Lower leg skin (tissue), 4 donors: ENCODE data around the gene DDI1. TPM values are rescaled to one million over a fixed set of nuclear protein-coding genes. Genes with fewer than 3 reads are reported as not detected.

Experiments used
- DNase-seq, 2 donors: peaks; one replicate each; pipeline ENCODE4 v3.0.0-alpha.2; 2019; ENCODE audit warnings: low spot score in 2 of 2
- H3K4me3 ChIP-seq: fragments of 200-600 bp; sonication (generic); 2 replicates; pipeline ENCODE4 v1.5.1; 2017; ENCODE audit warnings: mild to moderate bottlenecking, low read depth; ENCODE audit not compliant: poor library complexity, severe bottlenecking
- CTCF ChIP-seq, 3 donors: fragments of 450-650 bp; IDR thresholded peaks; one replicate each; pipeline ENCODE4 v1.5.1; 2016; ENCODE audit warnings: antibody characterized with exemption in 3 of 3, mild to moderate bottlenecking in 3 of 3, moderate library complexity in 2 of 3
- POLR2A ChIP-seq, 2 donors: fragments of 450-650 bp; IDR thresholded peaks; one replicate each; pipeline ENCODE4 v1.6.1; 2016 to 2017; ENCODE audit warnings: antibody characterized with exemption in 2 of 2, mild to moderate bottlenecking in 1 of 2, moderate library complexity in 1 of 2
- WGBS, 2 donors: methylation state at CpG; one replicate each; pipeline ENCODE4 v1.1.5; 2018; 5-methylcytosine and 5-hydroxymethylcytosine counted together
- intact Hi-C: fragments of 100-400 bp; cut with DNase I; formaldehyde crosslinking; loops from one replicate; pipeline ENCODE4 v1.15.0; 2023; ENCODE audit warnings: low total_unique reads
- total RNA-seq, 4 donors: library from RNA; depleted of rRNA; stranded (reverse); fragments of >200 nt; gene quantifications; one replicate each; pipeline ENCODE4 v1.1.0, GENCODE V29; 2016

Gene DDI1
- total RNA-seq, 4 donors from 2014 or later = not detected

GRCh38 chr11:104073950-104074705 is 37.7 kb downstream of the DDI1 start:
- DNase-seq = no peak
- H3K4me3 ChIP-seq = no peak overlapping the region
- TF ChIP-seq POLR2A (IDR thresholded peaks at IDR 0.05) (no peak), CTCF (IDR thresholded peaks at IDR 0.05) (no peak)
- 55 to 57% methylated on average over 3 of the region's 3 CpGs for WGBS, 2 donors
- intact Hi-C loops = no loop called here

- TF ChIP-seq CTCF (IDR thresholded peaks at IDR 0.05) = no peak
- no peak overlapping the region for H3K4me3 ChIP-seq
- intact Hi-C loops = no loop called here
Observed at GRCh38 chr11:104075091-104075490, 38.7 kb downstream of the DDI1 start.

GRCh38 chr11:104075706-104076105 is 39.3 kb downstream of the DDI1 start:
- no peak overlapping the region for H3K4me3 ChIP-seq
- no peak for TF ChIP-seq CTCF (IDR thresholded peaks at IDR 0.05)
- no peak for TF ChIP-seq POLR2A (IDR thresholded peaks at IDR 0.05)
- intact Hi-C loops = no loop called here
- DNase-seq = no peak
- WGBS, 2 donors = 86 to 89% methylated on average over 4 of the region's 4 CpGs

More at GRCh38 chr11:104075091-104075490, 38.7 kb downstream of the DDI1 start:
- DNase-seq = no peak

- no peak for TF ChIP-seq CTCF (IDR thresholded peaks at IDR 0.05)
- no peak for TF ChIP-seq POLR2A (IDR thresholded peaks at IDR 0.05)
- DNase-seq = no peak
- intact Hi-C loops = no loop called here
- H3K4me3 ChIP-seq = no peak overlapping the region
- 65 to 79% methylated on average over 2 of the region's 2 CpGs for WGBS, 2 donors
Observed at GRCh38 chr11:104076455-104076854, 40.0 kb downstream of the DDI1 start.

- no peak for TF ChIP-seq CTCF (IDR thresholded peaks at IDR 0.05)
- TF ChIP-seq POLR2A (IDR thresholded peaks at IDR 0.05) = no peak
- intact Hi-C loops = no loop called here
- H3K4me3 ChIP-seq = no peak overlapping the region
- DNase-seq = no peak
- WGBS, 2 donors = 73 to 84% methylated on average over 4 of the region's 4 CpGs
Observed at GRCh38 chr11:104078245-104078644, 41.8 kb downstream of the DDI1 start.

- no peak for TF ChIP-seq CTCF (IDR thresholded peaks at IDR 0.05)
- TF ChIP-seq POLR2A (IDR thresholded peaks at IDR 0.05) = no peak
- no peak overlapping the region for H3K4me3 ChIP-seq
- DNase-seq = no peak
- intact Hi-C loops = no loop called here
Observed at GRCh38 chr11:104078995-104079394, 42.6 kb downstream of the DDI1 start.
